ENCODE results near the gene MBLAC1.

GRCh38 chr7:100122568-100122967, 4.2 kb upstream of the MBLAC1 start:
- TF ChIP-seq CTCF (IDR thresholded peaks at IDR 0.05), result no peak
- TF ChIP-seq POLR2A (IDR thresholded peaks at IDR 0.05), result no peak
